ENCODE measurements around the gene PTCH2.

GRCh38 chr1:44798481-44799365, 44.3 kb downstream of the PTCH2 start:
- no peak for TF ChIP-seq CTCF (IDR thresholded peaks at IDR 0.05 in 8 of 11, conservative IDR thresholded peaks at IDR 0.05 in 3 of 11)
- TF ChIP-seq POLR2A (IDR thresholded peaks at IDR 0.05) = no peak
- TF ChIP-seq POLR2AphosphoS5 (IDR thresholded peaks at IDR 0.05) = no peak
